Middle frontal gyrus (tissue), 1 donor: ENCODE measurements around the gene CTDP1.
"Not testable (repeated sequence)": the region's sequence is repeated elsewhere in the genome, so short reads cannot be mapped to it uniquely, and the experiment has no call there.

ENCODE experiments used
- DNase-seq: peaks from one replicate; pipeline ENCODE4 v3.0.0-alpha.2; 2015; ENCODE audit warnings: low spot score; ENCODE audit errors: extremely low spot score

Gene CTDP1

DNA sequence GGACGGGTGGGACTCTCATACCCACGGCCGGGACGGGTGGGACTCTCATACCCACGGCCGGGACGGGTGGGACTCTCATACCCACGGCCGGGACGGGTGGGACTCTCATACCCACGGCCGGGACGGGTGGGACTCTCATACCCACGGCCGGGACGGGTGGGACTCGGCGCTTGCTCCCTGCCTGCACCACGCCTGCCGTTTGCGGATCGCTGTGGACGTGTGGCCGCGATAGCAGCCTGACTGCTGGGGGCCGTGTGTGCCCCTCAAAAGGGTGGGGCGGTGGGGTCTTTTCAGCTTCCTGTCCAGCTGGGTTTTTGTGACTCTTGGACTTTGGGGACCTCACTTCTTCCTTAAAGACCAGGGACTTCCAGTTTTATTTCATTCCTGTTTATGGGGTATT, 60.4 kb downstream of the CTDP1 start:
- not testable (repeated sequence) for DNase-seq

DNA sequence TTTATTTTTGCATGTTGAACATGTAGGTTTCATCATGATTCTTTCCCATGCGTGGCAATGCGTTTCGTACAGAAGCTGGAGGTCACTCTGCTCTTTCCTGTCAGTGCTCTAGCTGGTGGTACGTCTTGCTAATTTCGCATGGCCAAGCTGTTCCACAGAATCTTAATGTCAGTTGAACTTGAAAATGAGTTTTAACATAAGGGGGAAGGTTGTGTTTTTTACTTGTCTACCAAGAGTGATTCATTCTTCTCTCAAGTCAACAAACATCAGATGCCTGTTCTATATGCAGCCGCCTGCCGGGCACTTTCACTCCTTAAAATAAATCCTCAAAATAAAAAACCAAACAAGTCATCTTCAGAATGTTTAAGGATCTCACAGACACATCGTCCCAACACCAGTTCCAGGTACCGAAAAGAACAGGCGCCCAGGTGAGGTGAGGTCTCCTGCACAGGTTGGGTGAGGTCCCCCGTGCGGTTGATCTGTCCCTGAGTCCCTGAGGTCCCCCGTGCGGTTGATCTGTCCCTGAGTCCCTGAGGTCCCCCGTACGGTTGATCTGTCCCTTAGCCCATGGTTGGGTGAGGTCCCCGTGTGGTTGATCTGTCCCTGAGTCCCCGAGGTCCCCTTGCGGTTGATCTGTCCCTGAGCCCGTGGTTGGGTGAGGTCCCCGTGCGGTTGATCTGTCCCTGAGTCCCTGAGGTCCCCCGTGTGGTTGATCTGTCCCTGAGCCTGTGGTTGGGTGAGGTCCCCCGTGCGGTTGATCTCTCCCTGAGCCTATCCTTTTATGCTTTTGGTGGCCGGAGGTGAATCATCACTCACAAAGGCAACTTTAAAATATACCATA, 61.1 kb downstream of the CTDP1 start:
- no peak for DNase-seq

DNA sequence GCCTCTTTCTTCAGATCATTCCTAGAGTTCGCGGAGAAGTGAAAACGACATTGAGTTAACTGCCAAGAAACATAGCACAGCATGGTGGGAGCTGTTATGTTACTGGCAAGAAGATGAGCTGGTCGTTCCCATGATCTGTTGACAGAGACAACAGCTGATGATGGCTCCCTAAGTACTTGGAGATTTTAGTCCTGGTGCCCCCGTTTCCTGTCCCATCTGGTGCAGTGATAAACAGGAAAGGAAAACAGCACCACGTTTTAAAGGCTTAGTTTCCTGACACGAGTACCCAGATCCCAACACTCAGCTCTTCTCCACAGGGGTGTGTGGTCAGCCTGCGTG, 61.7 kb downstream of the CTDP1 start:
- DNase-seq: no peak

DNA sequence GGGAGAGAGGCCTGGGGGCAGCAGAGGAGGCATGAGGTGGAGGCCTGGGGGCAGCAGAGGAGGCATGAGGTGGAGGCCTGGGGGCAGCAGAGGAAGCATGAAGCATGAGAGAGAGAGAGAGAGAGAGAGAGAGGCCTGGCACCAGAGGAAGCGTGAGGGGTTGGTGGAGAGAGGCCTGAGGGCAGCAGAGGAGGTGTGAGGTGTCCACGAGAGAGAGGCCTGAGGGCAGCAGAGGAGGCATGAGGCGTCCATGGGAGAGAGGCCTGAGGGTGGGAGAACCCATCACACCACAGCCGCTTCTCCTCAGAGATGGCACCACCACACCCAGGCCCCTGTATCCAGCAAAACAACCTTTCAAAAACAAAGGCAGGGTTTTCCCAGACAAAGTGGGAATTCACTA, 62.5 kb downstream of the CTDP1 start:
- no peak for DNase-seq

DNA sequence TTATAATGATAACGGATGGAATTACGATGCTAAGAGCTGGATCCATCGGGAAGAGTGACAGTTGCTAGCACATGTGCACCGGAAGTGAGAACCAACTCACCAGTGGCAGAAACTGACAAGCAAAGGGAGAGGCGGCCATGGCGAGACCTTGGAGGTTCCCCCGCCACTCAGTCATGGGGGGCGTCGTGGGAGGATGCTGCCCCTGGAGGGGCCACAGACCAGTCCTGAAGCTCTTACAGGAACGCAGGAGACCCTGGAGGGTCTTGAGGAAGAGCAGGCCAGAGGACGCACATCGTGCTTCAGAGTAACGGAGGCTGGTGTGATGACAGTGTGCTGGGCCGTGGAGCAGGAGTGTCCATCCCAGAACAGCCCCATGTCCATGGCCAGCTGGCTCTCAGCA, 65.0 kb downstream of the CTDP1 start:
- DNase-seq: no peak

DNA sequence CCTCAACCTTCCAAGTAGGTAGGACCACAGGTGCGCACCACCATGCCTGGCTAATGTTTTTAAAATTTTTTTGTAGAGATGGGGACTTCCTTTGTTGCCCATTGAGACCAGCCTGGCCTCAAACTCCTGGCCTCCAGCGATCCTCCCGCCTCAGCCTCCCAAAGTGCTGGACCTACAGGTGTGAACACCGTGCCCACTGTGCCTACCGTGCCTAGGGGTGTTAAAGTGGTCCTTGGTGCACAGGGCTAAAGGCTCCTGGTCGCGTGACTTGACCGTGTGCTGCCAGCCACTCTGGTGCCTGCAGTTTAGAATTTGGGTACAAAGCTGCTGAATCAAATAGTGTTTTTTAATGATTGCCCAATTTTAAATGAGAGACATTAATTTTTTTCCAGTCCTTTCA, 67.1 kb downstream of the CTDP1 start:
- DNase-seq: no peak

DNA sequence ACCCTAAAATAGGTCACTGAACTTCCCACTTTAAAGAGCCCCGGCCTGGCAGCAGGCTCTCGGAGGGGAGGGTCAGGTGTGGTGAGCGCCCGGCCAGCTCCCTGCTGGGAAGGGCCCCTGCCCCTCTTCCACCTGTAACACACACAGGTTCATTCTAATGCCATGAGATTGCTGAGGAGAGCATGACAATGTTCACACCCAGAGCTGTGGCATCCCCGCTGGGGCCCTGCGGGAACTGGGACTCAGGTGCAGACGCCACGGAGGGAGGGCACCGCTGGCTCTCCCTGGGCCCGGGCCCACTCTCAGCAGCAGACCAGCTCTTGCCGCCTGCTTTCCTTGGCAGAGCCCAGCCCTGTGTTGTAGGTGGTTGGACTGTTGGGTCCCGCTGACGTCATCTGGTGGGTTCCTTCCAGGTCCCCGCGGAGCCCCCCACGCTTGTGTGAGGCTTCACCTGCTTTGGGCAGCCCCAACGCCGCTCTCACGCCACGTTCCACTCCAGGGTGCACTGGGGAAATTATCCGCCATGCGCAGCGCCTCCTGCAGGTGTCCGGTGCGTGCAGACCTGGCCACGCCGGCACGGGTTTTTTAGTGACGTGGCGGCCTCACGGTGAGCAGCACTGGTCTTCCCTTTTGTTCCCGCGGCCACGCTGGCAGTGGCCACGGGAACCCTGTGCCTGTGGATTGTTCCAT, 67.7 kb downstream of the CTDP1 start:
- no peak for DNase-seq

DNA sequence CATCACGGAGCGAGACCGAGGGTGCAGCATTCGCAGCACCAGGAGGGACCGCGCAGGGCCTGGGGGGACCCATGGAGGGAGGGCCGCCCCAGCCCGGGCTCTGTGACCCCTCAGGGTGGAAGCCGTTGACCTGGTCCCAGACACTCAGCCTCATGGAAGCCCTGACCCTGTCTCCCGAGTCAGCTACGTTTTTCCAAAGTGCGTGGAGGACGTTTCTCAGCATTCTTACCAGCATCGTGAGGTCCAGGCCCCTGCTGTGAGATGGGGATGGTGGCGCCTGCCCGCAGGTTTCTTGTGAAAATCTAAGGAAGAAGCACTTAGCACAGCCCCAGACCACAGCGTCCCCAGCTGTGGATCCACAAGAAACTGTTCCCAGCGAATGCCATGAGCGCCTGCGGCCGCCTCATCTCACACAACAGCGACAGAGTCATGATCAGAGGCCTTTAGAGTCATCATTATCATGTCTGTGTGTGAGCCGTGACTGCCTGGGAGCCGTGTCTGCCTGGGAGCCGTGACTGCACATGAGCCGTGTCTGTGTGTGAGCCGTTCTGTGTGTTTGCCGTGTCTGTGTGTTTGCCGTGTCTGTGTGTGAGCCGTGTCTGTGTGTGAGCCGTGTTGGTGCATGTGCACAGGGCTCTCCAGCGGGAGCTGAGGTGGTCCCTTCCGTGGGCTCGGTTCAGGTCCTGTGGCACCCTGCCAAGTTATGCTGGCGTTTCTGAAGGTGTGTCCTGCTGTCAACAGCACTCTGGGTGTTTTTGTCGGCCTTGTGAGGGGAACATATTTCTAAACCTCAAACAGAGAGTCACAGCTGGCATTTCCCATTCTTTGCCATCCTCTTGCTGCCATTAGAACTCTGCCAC, 68.9 kb downstream of the CTDP1 start:
- DNase-seq: no peak

DNA sequence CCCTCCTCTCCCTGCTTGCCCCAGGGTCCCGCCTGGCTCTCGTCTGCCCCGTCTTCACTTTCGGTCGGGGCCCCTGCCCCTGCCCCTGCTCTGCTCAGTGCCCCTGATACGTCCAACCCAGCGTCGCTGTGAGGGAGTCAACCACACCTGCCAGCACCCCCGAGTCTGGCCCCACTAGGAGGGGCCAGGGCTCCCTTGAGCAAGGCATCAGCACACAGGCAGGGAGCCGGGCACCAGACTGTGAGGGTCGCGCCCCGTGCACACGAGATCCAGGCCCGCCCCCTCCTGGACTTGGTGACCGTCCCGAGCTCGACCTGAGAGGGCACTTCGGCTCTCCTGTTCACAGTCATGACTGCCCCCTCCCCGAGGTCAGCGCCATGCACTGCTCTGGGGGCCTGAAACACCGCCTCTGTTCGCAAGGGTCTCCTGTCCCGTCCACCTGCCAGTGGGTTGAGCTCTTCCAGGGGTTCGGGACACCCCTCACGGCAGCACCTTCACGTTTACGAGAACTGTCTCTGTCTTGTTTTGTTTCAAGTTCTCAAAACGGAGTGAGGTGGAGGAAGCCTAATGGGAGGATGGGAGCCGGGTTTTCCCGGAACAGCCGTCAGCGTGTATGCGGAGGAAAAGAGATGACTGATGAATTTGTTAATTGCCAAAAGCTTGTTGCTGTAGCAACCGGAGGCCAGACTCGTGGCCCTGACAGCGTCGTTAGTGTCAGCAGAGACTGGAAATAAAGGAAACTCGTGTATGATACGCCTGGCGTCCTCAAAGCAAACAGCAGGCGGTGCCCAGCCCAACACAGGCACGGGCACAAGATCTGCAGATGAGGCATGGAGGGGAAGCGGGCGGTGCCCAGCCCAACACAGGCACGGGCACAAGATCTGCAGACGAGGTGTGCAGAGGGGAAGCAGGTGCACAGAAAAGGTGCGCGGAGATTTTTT, 69.9 kb downstream of the CTDP1 start:
- no peak for DNase-seq

DNA sequence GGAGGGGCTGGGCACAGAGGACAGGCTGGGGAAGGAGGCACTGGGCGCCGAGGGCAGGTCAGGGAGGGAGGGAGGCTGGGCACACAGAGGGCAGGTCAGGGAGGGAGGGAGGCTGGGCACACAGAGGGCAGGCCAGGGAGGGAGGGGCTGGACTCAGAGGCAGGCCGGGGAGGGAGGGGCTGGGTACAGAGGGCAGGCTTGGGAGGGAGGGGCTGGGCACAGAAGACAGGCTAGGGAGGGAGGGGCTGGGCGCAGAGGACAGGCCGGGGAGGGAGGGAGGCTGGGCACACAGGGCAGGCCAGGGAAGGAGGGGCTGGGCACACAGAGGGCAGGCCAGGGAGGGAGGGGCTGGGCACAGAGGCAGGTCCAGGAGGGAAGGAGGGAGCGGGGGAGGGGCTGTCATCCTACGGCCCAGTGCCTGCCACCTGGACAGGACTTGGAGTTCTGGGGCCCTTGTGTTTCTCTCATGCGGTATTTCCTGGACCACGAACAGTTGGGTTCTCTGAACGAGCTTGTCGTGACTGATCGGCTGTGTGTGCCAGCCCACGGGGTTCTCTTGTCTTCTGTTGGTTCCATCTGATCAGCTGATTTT, 71.5 kb downstream of the CTDP1 start:
- no peak for DNase-seq

DNA sequence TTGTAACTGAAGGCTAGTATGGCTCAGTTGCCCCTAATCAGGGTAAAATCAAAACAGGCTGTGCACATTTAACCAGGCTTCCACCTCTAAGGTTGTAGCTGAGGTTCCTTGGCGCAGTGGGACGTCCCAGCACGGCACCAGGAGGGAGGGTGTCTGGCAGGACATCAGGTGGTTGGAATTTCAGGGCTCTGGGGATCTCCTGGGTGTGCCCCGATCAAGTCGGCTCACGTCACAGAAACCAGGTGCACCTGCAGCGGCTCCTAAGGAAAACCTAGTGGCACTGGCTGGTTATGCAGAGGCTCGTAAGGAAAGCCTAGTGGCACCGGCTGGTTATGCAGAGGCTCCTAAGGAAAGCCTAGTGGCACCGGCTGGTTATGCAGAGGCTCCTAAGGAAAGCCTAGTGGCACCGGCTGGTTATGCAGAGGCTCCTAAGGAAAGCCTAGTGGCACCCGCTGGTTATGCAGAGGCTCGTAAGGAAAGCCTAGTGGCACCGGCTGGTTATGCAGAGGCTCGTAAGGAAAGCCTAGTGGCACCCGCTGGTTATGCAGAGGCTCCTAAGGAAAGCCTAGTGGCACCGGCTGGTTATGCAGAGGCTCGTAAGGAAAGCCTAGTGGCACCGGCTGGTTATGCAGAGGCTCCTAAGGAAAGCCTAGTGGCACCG, 72.4 kb downstream of the CTDP1 start:
- not testable (repeated sequence) for DNase-seq

DNA sequence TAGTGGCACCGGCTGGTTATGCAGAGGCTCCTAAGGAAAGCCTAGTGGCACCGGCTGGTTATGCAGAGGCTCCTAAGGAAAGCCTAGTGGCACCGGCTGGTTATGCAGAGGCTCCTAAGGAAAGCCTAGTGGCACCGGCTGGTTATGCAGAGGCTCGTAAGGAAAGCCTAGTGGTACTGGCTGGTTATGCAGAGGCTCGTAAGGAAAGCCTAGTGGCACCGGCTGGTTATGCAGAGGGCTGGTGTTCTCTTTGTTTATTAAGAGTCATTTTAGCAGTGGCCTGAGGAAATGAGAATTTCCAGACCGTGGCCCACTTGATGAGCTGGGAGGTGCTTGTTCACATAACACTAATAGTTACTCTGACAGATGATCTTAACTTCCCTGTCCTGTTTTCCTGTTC, 73.3 kb downstream of the CTDP1 start:
- not testable (repeated sequence) for DNase-seq

DNA sequence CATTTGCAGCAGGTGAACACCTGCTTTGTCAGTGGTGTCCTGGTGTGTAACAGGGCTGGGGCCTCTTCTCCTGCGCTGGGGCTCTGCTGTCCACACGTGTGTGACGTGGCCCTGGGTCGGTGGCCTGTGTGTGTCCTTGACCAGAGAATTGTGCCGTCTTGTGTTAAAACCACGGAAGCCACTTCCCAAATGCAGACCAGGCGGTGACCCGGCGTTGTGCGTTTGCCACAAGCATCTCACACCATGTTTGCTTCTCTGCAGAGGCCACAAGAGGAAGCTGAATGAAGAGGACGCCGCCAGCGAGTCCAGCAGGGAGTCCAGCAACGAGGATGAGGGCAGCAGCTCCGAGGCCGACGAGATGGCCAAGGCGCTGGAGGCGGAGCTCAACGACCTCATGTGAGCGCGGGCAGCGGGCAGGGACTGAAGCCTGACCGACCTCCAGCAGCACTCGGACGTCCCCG, 73.8 kb downstream of the CTDP1 start:
- DNase-seq: no peak

DNA sequence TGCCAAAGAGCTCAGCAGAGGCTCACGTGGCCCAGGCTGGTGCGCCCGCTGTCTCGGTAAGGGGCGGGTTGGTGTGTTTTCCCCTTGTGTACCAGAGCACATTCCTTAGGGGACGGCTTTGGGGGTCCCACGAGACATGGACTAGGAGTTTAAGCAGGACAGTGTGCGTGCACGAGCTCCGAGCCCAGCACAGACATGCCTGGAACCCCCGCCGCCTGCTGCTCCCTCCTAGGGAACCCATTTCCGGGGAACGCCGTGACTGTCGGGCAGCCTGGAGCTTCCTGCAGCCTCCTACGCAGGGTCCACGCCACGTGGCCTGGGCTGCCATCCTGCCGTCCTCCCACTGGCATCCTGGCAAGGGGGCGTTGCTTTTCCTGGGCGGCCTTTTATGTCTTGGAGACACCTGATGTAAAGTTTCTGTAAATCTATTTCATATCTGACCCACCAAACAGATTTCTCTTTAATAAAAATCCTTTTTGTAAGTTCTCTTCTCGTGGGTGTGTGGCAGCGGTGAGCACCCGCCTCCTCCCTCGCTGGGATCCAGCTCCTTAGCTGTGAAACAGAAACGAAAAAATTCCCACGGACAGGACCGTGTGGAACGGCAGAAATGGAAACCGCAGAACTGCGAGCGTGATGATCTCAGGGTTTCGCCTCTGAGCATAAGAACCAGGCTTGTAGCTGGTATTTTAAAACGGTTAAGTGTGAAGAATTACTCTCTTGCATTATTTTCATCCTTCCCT, 74.6 kb downstream of the CTDP1 start:
- DNase-seq: no peak

DNA sequence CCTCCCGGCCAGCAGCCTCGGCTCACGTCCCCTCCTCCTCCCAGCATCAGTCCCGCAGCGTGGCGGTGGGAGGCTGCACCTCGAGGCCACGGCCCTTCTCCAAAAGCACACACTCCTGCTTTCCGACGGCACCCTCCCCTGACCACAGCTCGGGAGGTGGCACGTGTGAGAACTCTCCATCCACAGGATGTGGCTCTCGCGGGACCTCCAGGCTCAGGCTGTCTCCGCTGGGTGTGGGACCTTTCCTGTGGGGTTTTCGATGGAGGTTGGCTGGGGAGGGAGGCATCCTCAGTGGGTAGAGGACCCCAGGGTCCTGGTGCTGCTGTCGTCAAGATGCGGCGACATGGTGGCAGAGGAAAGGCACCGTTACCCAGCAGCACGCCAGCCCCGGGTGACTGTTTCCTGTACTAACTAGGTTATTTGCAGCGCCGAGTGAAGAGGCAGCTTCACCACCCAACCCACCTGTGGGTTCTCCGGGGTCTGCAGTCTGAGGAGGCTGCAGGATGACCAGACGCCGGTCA, 75.3 kb downstream of the CTDP1 start:
- DNase-seq: no peak

DNA sequence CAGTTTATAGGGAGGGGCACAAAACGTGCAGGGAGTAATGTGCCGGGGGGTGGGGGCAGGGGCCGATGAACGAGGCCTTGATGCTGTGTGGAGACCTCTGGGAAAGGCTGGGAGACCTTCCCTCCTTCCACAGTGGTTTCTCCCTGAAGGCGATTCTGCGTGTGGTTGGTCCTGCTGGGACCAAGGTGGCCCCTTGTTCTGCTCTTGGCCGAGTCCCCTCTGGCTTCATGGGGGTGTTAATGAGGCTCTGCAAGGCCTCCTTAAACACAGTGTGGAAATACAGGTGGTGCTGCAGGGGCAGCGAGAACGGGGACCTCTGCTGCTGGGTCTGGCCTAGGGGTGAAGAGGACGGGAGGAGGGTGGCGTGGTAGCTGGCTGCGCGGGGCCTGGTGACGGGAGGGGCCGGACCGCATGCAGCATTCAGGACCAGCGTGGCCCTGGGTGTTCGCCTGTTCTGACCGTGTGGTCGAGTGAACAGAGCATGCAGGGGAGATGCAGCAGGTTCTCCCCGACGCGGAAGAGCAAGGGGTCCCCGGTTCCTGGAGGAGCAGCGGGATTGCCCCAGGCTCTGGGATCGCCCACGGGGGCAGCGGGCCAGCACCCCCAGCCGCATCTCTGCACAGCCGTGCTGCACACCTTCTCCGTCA, 76.0 kb downstream of the CTDP1 start:
- DNase-seq: no peak

DNA sequence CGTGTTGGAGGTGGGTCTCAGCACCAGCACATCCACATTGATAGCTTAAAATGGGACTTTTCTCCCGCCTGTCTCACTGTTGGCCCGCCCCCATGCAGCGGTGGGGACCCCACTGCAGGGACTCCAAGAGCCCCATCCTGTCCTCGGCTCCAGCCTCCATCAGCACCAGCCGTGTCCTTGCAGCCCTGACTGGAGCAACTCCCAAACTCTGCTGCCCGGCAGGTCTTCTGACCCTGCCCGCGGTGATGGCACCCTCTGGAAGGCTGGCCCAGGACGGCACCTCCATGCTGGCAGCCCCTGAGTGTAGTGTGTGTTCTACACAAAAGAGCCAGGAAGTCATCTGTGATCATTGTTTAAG, 76.5 kb downstream of the CTDP1 start:
- no peak for DNase-seq

DNA sequence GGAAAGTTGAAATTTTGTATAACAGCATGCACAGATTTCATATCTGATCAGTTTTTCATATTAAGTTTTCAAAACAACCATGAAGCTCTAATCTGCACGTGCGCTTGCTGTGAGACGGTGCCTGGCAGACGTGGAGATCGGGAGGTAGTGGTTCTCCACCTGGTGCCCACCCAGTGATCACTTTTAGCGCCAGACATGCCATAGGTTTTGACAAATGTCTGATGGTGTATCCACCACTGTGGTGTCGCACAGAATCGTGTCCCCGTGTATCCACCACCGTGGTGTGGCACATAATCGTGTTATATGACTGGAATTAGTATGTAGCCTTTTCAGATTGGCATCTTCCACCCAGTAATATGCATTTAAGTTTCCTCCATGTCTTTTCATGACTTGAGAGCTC, 77.2 kb downstream of the CTDP1 start:
- no peak for DNase-seq

DNA sequence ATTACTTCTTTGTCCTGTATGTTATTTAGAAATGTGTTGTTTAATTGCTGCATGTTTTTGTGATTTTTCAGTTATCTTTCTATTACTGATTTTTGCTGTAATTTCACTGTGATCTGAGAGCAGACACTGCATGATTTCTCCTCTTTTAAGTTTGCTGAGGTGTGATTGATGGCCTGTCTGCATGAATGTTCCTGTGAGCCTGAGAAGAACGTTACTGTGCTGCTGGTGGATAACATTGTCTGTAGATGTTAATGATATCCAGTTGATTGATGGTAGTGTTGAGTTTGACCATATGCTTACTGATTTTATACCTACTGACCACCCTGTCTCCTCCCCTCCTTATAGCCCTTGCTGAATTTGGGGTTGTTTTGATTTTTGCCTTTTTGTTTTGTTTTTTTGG, 80.7 kb downstream of the CTDP1 start:
- no peak for DNase-seq
